ENCODE measurements around the gene CETN1. TPM values are rescaled to one million over a fixed set of nuclear protein-coding genes. Genes with fewer than 3 reads are reported as not detected.

CETN1 gene
- total RNA-seq, 1 experiment from 2014 or later, result not detected

DNA sequence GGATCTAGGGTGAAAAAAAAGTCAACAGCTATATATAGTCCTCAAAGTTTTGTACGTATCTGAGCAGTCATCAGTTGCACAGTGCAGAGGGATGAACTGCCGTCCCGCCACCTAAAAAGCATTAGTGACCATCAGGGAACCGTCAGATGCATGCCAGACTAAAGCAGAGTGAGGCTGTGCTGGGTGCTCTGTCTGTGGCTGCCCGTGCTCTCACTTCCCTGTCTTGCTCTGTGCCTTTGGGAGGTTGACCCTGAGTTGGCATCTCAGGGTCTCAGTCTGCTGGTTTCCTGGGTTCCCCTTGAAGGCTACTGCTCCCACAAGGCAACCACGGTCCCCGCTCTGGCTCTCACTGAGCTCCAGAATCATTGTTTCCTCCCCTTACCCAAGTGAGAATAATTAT is 27.8 kb downstream of the CETN1 start:
- TF ChIP-seq EZH2 (IDR thresholded peaks at IDR 0.05; ENCODE audit: borderline replicate concordance, low read depth, low read length, poor library complexity, severe bottlenecking) (no peak), CTCF (conservative IDR thresholded peaks at IDR 0.05; ENCODE audit: low read depth, low read length) (no peak)
- Histone ChIP-seq H3K4me3 (ENCODE audit: low read depth, low read length, poor library complexity, severe bottlenecking) (no peak overlapping the region), H3K36me3 (ENCODE audit: insufficient read depth, low read length, poor library complexity, severe bottlenecking) (no peaks in the 10 kb centered on the region), H3K27me3 (replicated peaks; ENCODE audit: insufficient read depth, low read depth, low read length, poor library complexity) (no peaks in the 10 kb centered on the region), H3K4me1 (ENCODE audit: insufficient read depth, low read length, poor library complexity, severe bottlenecking) (no peaks in the 10 kb centered on the region), H3K27ac (ENCODE audit: low read depth, low read length, poor library complexity, severe bottlenecking) (no peak overlapping the region), H3K9me3 (ENCODE audit: low read depth, low read length, poor library complexity, severe bottlenecking) (no peaks in the 10 kb centered on the region)
- BruUV-seq (replicated peaks), result no TSS peak
- ChIA-PET CTCF (no interaction called here), POLR2A (ENCODE audit: low non-redundant PET) (no interaction called here)
- intact Hi-C loops (cut with micrococcal nuclease; ENCODE audit: unreplicated experiment), result no loop called here
- DNase-seq (ENCODE audit: low spot score), result no peak

- intact Hi-C loops (cut with micrococcal nuclease; ENCODE audit: unreplicated experiment), result loop anchor here (10.0 kb wide), 1 partner anchor 116 kb away; no protein-coding TSS in a partner anchor
- ChIA-PET POLR2A (ENCODE audit: low non-redundant PET) (no interaction called here), CTCF (no interaction called here)
- TF ChIP-seq EZH2 (IDR thresholded peaks at IDR 0.05; ENCODE audit: borderline replicate concordance, low read depth, low read length, poor library complexity, severe bottlenecking) (no peak), CTCF (conservative IDR thresholded peaks at IDR 0.05; ENCODE audit: low read depth, low read length) (no peak)
- no peaks in the 10 kb centered on the region for H3K36me3 ChIP-seq (ENCODE audit: insufficient read depth, low read length, poor library complexity, severe bottlenecking)
- DNase-seq (ENCODE audit: low spot score), result no peak
- peaks cover 11% of the 10 kb centered on the region for H3K4me1 ChIP-seq (ENCODE audit: insufficient read depth, low read length, poor library complexity, severe bottlenecking)
- no peak overlapping the region for H3K27ac ChIP-seq (ENCODE audit: low read depth, low read length, poor library complexity, severe bottlenecking)
- H3K9me3 ChIP-seq (ENCODE audit: low read depth, low read length, poor library complexity, severe bottlenecking), result no peaks in the 10 kb centered on the region
- no peak overlapping the region for H3K4me3 ChIP-seq (ENCODE audit: low read depth, low read length, poor library complexity, severe bottlenecking)
- H3K27me3 ChIP-seq (replicated peaks; ENCODE audit: insufficient read depth, low read depth, low read length, poor library complexity), result no peaks in the 10 kb centered on the region
- no TSS peak for BruUV-seq (replicated peaks)
Observed at GRCh38 chr18:610214-610928, 30.2 kb downstream of the CETN1 start.

DNA sequence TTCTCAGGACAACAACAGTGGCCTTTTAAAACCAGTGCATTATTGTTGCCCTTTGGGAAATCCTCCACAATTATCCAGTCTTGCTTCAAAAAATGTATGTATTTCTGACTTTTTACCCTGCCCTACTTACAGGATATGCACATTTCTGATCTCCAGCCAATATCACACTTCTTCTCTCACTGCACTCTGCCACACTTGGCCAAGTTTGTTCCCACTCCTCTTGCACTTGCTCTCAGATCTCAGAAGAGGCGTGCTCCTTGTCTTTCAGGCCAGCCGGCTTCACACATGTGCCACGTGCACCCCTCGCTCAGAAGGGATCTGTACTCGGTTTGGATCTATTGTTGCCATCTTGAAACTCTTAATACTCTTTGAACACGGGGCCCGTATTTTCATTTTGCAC is 32.0 kb downstream of the CETN1 start:
- POLR2A ChIA-PET (ENCODE audit: low non-redundant PET), result no interaction called here
- intact Hi-C loops (cut with micrococcal nuclease; ENCODE audit: unreplicated experiment), result loop anchor here (10.0 kb wide), 1 partner anchor 117 kb away; no protein-coding TSS in a partner anchor
- TF ChIP-seq CTCF (conservative IDR thresholded peaks at IDR 0.05; ENCODE audit: low read depth, low read length) (no peak), EZH2 (IDR thresholded peaks at IDR 0.05; ENCODE audit: borderline replicate concordance, low read depth, low read length, poor library complexity, severe bottlenecking) (no peak)
- H3K27me3 ChIP-seq (replicated peaks; ENCODE audit: insufficient read depth, low read depth, low read length, poor library complexity), result no peaks in the 10 kb centered on the region
- CTCF ChIA-PET, result no interaction called here
- H3K9me3 ChIP-seq (ENCODE audit: low read depth, low read length, poor library complexity, severe bottlenecking), result no peaks in the 10 kb centered on the region
- DNase-seq (ENCODE audit: low spot score), result no peak
- no peaks in the 10 kb centered on the region for H3K36me3 ChIP-seq (ENCODE audit: insufficient read depth, low read length, poor library complexity, severe bottlenecking)
- BruUV-seq (replicated peaks), result no TSS peak
- no peak overlapping the region for H3K4me3 ChIP-seq (ENCODE audit: low read depth, low read length, poor library complexity, severe bottlenecking)
- H3K4me1 ChIP-seq (ENCODE audit: insufficient read depth, low read length, poor library complexity, severe bottlenecking), result peaks cover 19% of the 10 kb centered on the region
- H3K27ac ChIP-seq (ENCODE audit: low read depth, low read length, poor library complexity, severe bottlenecking), result no peak overlapping the region

All from A673 (cell line).